ENCODE results near the gene PSMA5. TPM values are rescaled to one million over a fixed set of nuclear protein-coding genes. Genes with fewer than 3 reads are reported as not detected.

The PSMA5 gene
- total and polyA plus RNA-seq, 2 of the 13 experiments (the other 11 are each of a cell fraction or from before 2014, with no cell fraction given) = 140 to 169 TPM

GRCh38 chr1:109397581-109398342, 28.5 kb downstream of the PSMA5 start, which contains the start of gene SORT1 (continued):
- TF ChIP-seq ZNF496 (CRISPR knock-in tag; IDR thresholded peaks at IDR 0.05; ENCODE audit: insufficient replicate concordance) (no peak), HCFC1 (IDR thresholded peaks at IDR 0.05; ENCODE audit: low read depth, low read length) (no peak), ZBTB7A (CRISPR knock-in tag; IDR thresholded peaks at IDR 0.05) (no peak), ATF7 (IDR thresholded peaks at IDR 0.05) (no peak), ATF7 (CRISPR knock-in tag; IDR thresholded peaks at IDR 0.05) (no peak), NR3C1 (CRISPR knock-in tag; IDR thresholded peaks at IDR 0.05) (no peak), EZH2 (conservative IDR thresholded peaks at IDR 0.05; ENCODE audit: low read depth, low read length) (no peak), PPARG (CRISPR knock-in tag; conservative IDR thresholded peaks at IDR 0.05) (no peak), ZNF124 (CRISPR knock-in tag; IDR thresholded peaks at IDR 0.05) (peak; percentile 78; the same call in 1 of the 2 replicates), ZNF256 (CRISPR knock-in tag; conservative IDR thresholded peaks at IDR 0.05) (no peak), ZNF589 (CRISPR knock-in tag; conservative IDR thresholded peaks at IDR 0.05) (no peak), RNF2 (conservative IDR thresholded peaks at IDR 0.05; ENCODE audit: low read depth) (no peak), CEBPG (CRISPR knock-in tag; IDR thresholded peaks at IDR 0.05) (no peak), MXD4 (CRISPR knock-in tag; IDR thresholded peaks at IDR 0.05) (no peak), FOSL1 (CRISPR knock-in tag; IDR thresholded peaks at IDR 0.05; ENCODE audit: borderline replicate concordance) (no peak), GTF3A (CRISPR knock-in tag; conservative IDR thresholded peaks at IDR 0.05) (no peak), FOXK1 (CRISPR knock-in tag; IDR thresholded peaks at IDR 0.05; ENCODE audit: borderline replicate concordance, low read depth) (peak; percentile 44; the same call in 1 of the 2 replicates), CAMTA2 (CRISPR knock-in tag; IDR thresholded peaks at IDR 0.05; ENCODE audit: borderline replicate concordance) (no peak), ZNF513 (CRISPR knock-in tag; conservative IDR thresholded peaks at IDR 0.05) (no peak), ZNF432 (CRISPR knock-in tag; IDR thresholded peaks at IDR 0.05; ENCODE audit: borderline replicate concordance) (no peak), MIER3 (CRISPR knock-in tag; IDR thresholded peaks at IDR 0.05; ENCODE audit: borderline replicate concordance) (no peak), NFIC (IDR thresholded peaks at IDR 0.05; ENCODE audit: low read length) (no peak), ZNF232 (CRISPR knock-in tag; IDR thresholded peaks at IDR 0.05; ENCODE audit: borderline replicate concordance) (no peak), RXRB (CRISPR knock-in tag; IDR thresholded peaks at IDR 0.05; ENCODE audit: borderline replicate concordance) (0 out of 2 replicates have a peak, but pooled peaks have one; percentile 33)
- TF ChIP-seq, protein P1, sequence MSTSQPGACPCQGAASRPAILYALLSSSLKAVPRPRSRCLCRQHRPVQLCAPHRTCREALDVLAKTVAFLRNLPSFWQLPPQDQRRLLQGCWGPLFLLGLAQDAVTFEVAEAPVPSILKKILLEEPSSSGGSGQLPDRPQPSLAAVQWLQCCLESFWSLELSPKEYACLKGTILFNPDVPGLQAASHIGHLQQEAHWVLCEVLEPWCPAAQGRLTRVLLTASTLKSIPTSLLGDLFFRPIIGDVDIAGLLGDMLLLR (CRISPR knock-in tag; IDR thresholded peaks at IDR 0.05) = no peak
- TF ChIP-seq, protein P2, sequence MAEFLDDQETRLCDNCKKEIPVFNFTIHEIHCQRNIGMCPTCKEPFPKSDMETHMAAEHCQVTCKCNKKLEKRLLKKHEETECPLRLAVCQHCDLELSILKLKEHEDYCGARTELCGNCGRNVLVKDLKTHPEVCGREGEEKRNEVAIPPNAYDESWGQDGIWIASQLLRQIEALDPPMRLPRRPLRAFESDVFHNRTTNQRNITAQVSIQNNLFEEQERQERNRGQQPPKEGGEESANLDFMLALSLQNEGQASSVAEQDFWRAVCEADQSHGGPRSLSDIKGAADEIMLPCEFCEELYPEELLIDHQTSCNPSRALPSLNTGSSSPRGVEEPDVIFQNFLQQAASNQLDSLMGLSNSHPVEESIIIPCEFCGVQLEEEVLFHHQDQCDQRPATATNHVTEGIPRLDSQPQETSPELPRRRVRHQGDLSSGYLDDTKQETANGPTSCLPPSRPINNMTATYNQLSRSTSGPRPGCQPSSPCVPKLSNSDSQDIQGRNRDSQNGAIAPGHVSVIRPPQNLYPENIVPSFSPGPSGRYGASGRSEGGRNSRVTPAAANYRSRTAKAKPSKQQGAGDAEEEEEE (CRISPR knock-in tag; IDR thresholded peaks at IDR 0.05; ENCODE audit: borderline replicate concordance) = no peak
- TF ChIP-seq, protein P3, sequence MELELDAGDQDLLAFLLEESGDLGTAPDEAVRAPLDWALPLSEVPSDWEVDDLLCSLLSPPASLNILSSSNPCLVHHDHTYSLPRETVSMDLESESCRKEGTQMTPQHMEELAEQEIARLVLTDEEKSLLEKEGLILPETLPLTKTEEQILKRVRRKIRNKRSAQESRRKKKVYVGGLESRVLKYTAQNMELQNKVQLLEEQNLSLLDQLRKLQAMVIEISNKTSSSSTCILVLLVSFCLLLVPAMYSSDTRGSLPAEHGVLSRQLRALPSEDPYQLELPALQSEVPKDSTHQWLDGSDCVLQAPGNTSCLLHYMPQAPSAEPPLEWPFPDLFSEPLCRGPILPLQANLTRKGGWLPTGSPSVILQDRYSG (CRISPR knock-in tag; IDR thresholded peaks at IDR 0.05) = no peak
